Smooth muscle cell (in vitro differentiated cells): ENCODE results near the gene GJD3. TPM values are rescaled to one million over a fixed set of nuclear protein-coding genes. Genes with fewer than 3 reads are reported as not detected.

Experiments used
- DNase-seq: peaks from one replicate; lab custom pipeline; 2025; ENCODE audit not compliant: unreplicated experiment; lab: John Stamatoyannopoulos, UW
- H2AFZ ChIP-seq: fragments of 200-600 bp; sonication (generic); 2 replicates; pipeline ENCODE4 v1.6.0; 2016; ENCODE audit warnings: antibody characterized with exemption, low read depth, mild to moderate bottlenecking
- H3F3A ChIP-seq: fragments of 200-600 bp; sonication (generic); 2 replicates; pipeline ENCODE4 v1.6.0; 2017; ENCODE audit warnings: antibody characterized with exemption, low read depth
- H3K27ac ChIP-seq: fragments of 200-600 bp; sonication (generic); 2 replicates; pipeline ENCODE4 v1.5.1; 2016; ENCODE audit warnings: low read depth, mild to moderate bottlenecking
- H3K27me3 ChIP-seq: fragments of 200-600 bp; sonication (generic); 2 replicates; pipeline ENCODE4 v1.6.1; 2016; ENCODE audit warnings: low read depth, mild to moderate bottlenecking
- H3K36me3 ChIP-seq: fragments of 200-600 bp; sonication (generic); 2 replicates; pipeline ENCODE4 v1.5.1; 2016; ENCODE audit warnings: low read depth
- H3K4me1 ChIP-seq: fragments of 200-600 bp; sonication (generic); 2 replicates; pipeline ENCODE4 v1.5.1; 2016; ENCODE audit warnings: low read depth
- H3K4me2 ChIP-seq: fragments of 200-600 bp; sonication (generic); 2 replicates; pipeline ENCODE4 v1.6.0; 2016; ENCODE audit warnings: mild to moderate bottlenecking
- H3K4me3 ChIP-seq: fragments of 200-600 bp; sonication (generic); 2 replicates; pipeline ENCODE4 v1.5.1; 2016; ENCODE audit warnings: mild to moderate bottlenecking
- H3K79me2 ChIP-seq: fragments of 200-600 bp; sonication (generic); 2 replicates; pipeline ENCODE4 v1.6.0; 2016; ENCODE audit warnings: low read depth, mild to moderate bottlenecking
- H3K9ac ChIP-seq: fragments of 200-600 bp; sonication (generic); 2 replicates; pipeline ENCODE4 v1.6.0; 2016; ENCODE audit warnings: low read depth
- H3K9me3 ChIP-seq: fragments of 200-600 bp; sonication (generic); replicated peaks from 2 replicates; pipeline ENCODE4 v1.5.1; 2016; ENCODE audit warnings: low read depth
- H4K20me1 ChIP-seq: fragments of 200-600 bp; sonication (generic); 2 replicates; pipeline ENCODE4 v1.6.0; 2016; ENCODE audit warnings: low read depth
- WGBS: methylation state at CpG from one replicate; pipeline ENCODE4 v1.1.7; 2016; ENCODE audit warnings: low lambda C conversion rate; 5-methylcytosine and 5-hydroxymethylcytosine counted together
- polyA plus RNA-seq: library from polyadenylated mRNA; unstranded; fragments of >200 nt; fragmentation: Nextera tagmentation; extraction: Ambion mirVana; gene quantifications from 2 replicates; pipeline ENCODE4 v1.2.1, GENCODE V29; 2016
- total RNA-seq: library from RNA; depleted of rRNA; stranded (reverse); fragments of >200 nt; gene quantifications from 2 replicates; pipeline ENCODE4 v1.2.3, GENCODE V29; 2014
- TF ChIP-seq, protein P1 (sequence below): fragments of 200-600 bp; sonication (generic); IDR thresholded peaks from 2 replicates; pipeline ENCODE4 v1.5.1; 2017; ENCODE audit warnings: borderline replicate concordance, mild to moderate bottlenecking, antibody characterized with exemption; ENCODE audit not compliant: insufficient read depth, poor library complexity, severe bottlenecking

The GJD3 gene
- total and polyA plus RNA-seq, 2 experiments from 2014 or later = 0.30 TPM; not detected in 1

DNA sequence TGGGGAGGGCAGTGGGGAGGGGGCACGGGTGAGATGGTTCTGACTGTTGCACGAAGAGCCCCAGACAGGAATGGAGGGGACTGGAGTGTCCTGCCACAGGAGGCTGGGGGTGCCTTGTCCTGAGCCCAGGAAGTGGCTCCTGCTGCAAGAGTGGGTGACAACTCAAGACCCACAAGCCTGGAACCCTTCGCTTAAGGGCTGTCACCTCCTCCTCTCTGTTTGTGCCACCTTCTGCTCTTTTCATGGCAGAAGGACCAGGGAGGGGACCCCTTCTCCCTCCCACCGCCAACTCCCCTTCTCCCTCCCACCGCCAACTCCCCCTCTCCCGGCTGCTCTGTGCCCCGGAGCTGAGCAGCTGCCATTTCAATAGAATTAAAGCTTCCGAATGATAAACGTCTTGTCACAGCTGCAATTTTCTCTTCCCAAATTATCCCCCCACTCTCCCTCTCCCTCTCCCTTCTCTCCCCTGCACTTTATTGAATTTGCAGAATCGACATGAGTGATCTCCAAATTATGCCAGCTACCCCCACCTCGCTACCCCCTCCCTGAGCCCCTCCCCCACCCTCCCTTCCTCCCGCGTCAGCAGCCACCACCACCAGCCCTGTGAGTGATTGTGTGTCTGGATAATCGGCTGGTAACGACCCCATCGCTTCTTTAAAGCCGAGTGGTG is 13.7 kb downstream of the GJD3 start:
- no peak overlapping the region for H2AFZ ChIP-seq
- TF ChIP-seq, protein P1, sequence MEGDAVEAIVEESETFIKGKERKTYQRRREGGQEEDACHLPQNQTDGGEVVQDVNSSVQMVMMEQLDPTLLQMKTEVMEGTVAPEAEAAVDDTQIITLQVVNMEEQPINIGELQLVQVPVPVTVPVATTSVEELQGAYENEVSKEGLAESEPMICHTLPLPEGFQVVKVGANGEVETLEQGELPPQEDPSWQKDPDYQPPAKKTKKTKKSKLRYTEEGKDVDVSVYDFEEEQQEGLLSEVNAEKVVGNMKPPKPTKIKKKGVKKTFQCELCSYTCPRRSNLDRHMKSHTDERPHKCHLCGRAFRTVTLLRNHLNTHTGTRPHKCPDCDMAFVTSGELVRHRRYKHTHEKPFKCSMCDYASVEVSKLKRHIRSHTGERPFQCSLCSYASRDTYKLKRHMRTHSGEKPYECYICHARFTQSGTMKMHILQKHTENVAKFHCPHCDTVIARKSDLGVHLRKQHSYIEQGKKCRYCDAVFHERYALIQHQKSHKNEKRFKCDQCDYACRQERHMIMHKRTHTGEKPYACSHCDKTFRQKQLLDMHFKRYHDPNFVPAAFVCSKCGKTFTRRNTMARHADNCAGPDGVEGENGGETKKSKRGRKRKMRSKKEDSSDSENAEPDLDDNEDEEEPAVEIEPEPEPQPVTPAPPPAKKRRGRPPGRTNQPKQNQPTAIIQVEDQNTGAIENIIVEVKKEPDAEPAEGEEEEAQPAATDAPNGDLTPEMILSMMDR = no peak
- H4K20me1 ChIP-seq = peaks cover 55% of the 10 kb centered on the region
- no peak overlapping the region for H3K4me2 ChIP-seq
- H3K9ac ChIP-seq = no peak overlapping the region
- H3K4me1 ChIP-seq = peaks cover 38% of the 10 kb centered on the region
- peaks cover 34% of the 10 kb centered on the region for H3K79me2 ChIP-seq
- no peaks in the 10 kb centered on the region for H3K27me3 ChIP-seq
- no peaks in the 10 kb centered on the region for H3K9me3 ChIP-seq
- no peaks in the 10 kb centered on the region for H3K36me3 ChIP-seq
- H3F3A ChIP-seq = no peaks in the 10 kb centered on the region
- DNase-seq = no peak
- H3K4me3 ChIP-seq = no peak overlapping the region
- no peak overlapping the region for H3K27ac ChIP-seq
- 22% methylated on average over 15 of the region's 17 CpGs for WGBS

- DNase-seq = no peak
- no peak overlapping the region for H3K27ac ChIP-seq
- 58% methylated on average over 19 of the region's 19 CpGs for WGBS
- no peak overlapping the region for H2AFZ ChIP-seq
- H3F3A ChIP-seq = no peaks in the 10 kb centered on the region
- no peak overlapping the region for H3K4me3 ChIP-seq
- H3K4me2 ChIP-seq = no peak overlapping the region
- no peaks in the 10 kb centered on the region for H3K36me3 ChIP-seq
- peaks cover 46% of the 10 kb centered on the region for H3K4me1 ChIP-seq
- H4K20me1 ChIP-seq = peaks cover 62% of the 10 kb centered on the region
- no peaks in the 10 kb centered on the region for H3K27me3 ChIP-seq
- peaks cover 40% of the 10 kb centered on the region for H3K79me2 ChIP-seq
- no peaks in the 10 kb centered on the region for H3K9me3 ChIP-seq
- no peak overlapping the region for H3K9ac ChIP-seq
- TF ChIP-seq, protein P1 = no peak
Observed at GRCh38 chr17:40349895-40350688, 14.4 kb downstream of the GJD3 start.

GRCh38 chr17:40349477-40349894 is 15.1 kb downstream of the GJD3 start:
- DNase-seq = no peak
- peaks cover 52% of the 10 kb centered on the region for H3K4me1 ChIP-seq
- no peaks in the 10 kb centered on the region for H3K36me3 ChIP-seq
- peaks cover 61% of the 10 kb centered on the region for H4K20me1 ChIP-seq
- no peaks in the 10 kb centered on the region for H3F3A ChIP-seq
- no peak overlapping the region for H2AFZ ChIP-seq
- peaks cover 41% of the 10 kb centered on the region for H3K79me2 ChIP-seq
- no peak overlapping the region for H3K4me2 ChIP-seq
- 80% methylated on average over 10 of the region's 10 CpGs for WGBS
- H3K27ac ChIP-seq = no peak overlapping the region
- H3K9me3 ChIP-seq = no peaks in the 10 kb centered on the region
- TF ChIP-seq, protein P1 = no peak
- no peak overlapping the region for H3K4me3 ChIP-seq
- no peaks in the 10 kb centered on the region for H3K27me3 ChIP-seq
- H3K9ac ChIP-seq = no peak overlapping the region
